Naive thymus-derived CD8-positive, alpha-beta T cell (primary cell): ENCODE data around the gene CLNK. TPM values are rescaled to one million over a fixed set of nuclear protein-coding genes. Genes with fewer than 3 reads are reported as not detected.

Source experiments
- ATAC-seq, 2 donors: fragments of 150-1000 bp; cut with Tn5 transposase in 1 of 2; sonication (Bioruptor Pico), chemical (Tn5 transposase) in 1 of 2; 1 replicate in 1 of 2; 2 replicates in 1 of 2; pipeline ENCODE4 v1.10.0; 2021; ENCODE audit warnings: mild to moderate bottlenecking in 2 of 2, moderate library complexity in 2 of 2
- POLR2A ChIA-PET: fragments of 350-600 bp; sonication (Branson Sonifier 250); formaldehyde crosslinking; loops from one replicate; lab custom pipeline; 2021; ENCODE audit warnings: antibody characterized with exemption; lab: Charles Lee
- DNase-seq, 10 donors: peaks; one replicate each; pipeline versions ENCODE4 v3.0.0 to v3.0.0-alpha.2; 2020 to 2022
- H3K27ac Mint-ChIP-seq, 10 donors: one replicate each; pipeline ENCODE4 v1.8.0; 2020 to 2022; ENCODE audit warnings: mild to moderate bottlenecking in 10 of 10, mixed read lengths in 10 of 10, moderate library complexity in 4 of 10, inconsistent platforms in 1 of 10
- H3K27me3 Mint-ChIP-seq, 5 donors: one replicate each; pipeline ENCODE4 v1.8.0; 2021 to 2022; ENCODE audit warnings: mixed read lengths in 5 of 5
- H3K36me3 Mint-ChIP-seq, 3 donors: one replicate each; pipeline ENCODE4 v1.8.0; 2020 to 2022; ENCODE audit warnings: mixed read lengths in 3 of 3, mild to moderate bottlenecking in 2 of 3, inconsistent platforms in 1 of 3
- H3K4me1 Mint-ChIP-seq, 4 donors: one replicate each; pipeline ENCODE4 v1.8.0; 2021 to 2022; ENCODE audit warnings: mixed read lengths in 4 of 4
- H3K4me3 Mint-ChIP-seq, 10 donors: one replicate each; pipeline ENCODE4 v1.8.0; 2020 to 2022; ENCODE audit warnings: mild to moderate bottlenecking in 10 of 10, mixed read lengths in 10 of 10, moderate library complexity in 6 of 10, inconsistent platforms in 1 of 10
- H3K9me3 Mint-ChIP-seq, 9 donors: one replicate each; pipeline ENCODE4 v1.8.0; 2020 to 2022; ENCODE audit warnings: mixed read lengths in 9 of 9, mild to moderate bottlenecking in 3 of 9, inconsistent platforms in 1 of 9, moderate library complexity in 1 of 9
- polyA plus RNA-seq, 3 donors: library from polyadenylated mRNA; unstranded; fragments of 300-500 nt; fragmentation: Illumina TruSeq; gene quantifications; one replicate each; pipeline ENCODE4 v1.2.3, GENCODE V29; 2021
- total RNA-seq, 8 experiments: library from RNA in 2 of 8; stranded (reverse) in 2 of 8; gene quantifications; one replicate each; pipeline ENCODE4 v1.2.3 and lab custom pipeline; 2021 to 2026

CLNK gene
- total and polyA plus RNA-seq, 5 experiments from 2014 or later, result not detected

- Mint-ChIP-seq H3K27ac (peak overlapping the region; percentile 69 to 96 (median 90)), H3K27me3 (no peaks in the 10 kb centered on the region), H3K4me1 (peaks cover 8 to 39% (median 31%) of the 10 kb centered on the region in 4 donors), H3K4me3 (peak overlapping the region in 9 of 10 donors; percentile 0 to 64 (median 49)), H3K9me3 (peaks cover 0 to 4% (median 0%) of the 10 kb centered on the region in 9 donors), H3K36me3 (peaks cover 0 to 4% (median 0%) of the 10 kb centered on the region in 3 donors)
- DNase-seq (peak in 3 of 10 donors; percentile 18 to 42 (median 33)), ATAC-seq (peak in 1 of 2 donors; percentile 61)
- POLR2A ChIA-PET, result interaction anchor here (0.9 to 1.1 kb wide), 2 partner anchors 30 to 215 kb away, joined by 3 read pairs; partner anchors contain the start of gene ZNF518B
Observed at GRCh38 chr4:10671799-10672198, 12.8 kb downstream of the CLNK start.

DNA sequence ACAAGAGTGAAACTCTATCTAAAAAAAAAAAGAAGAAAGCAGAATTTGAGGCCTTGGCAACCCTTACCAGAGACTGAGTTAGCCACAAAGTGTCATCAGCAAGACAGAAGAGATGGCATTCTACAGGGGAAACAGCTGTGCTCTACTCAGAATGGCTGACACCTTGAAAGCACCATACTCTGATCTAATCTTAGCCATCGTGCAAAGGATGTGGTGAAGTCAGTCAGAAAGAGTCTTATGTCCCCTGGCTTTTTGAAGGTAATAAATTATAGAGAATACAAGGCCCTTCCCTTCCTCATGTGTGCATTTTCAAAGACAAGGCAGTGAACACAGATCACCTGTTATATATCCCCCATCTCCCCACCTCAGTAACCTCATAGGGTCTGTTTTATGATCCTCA is 13.2 kb downstream of the CLNK start:
- Mint-ChIP-seq H3K36me3 (peaks cover 0 to 4% (median 0%) of the 10 kb centered on the region in 3 donors), H3K9me3 (peaks cover 0 to 3% (median 0%) of the 10 kb centered on the region in 9 donors), H3K4me3 (peak overlapping the region in 9 of 10 donors; percentile 0 to 64 (median 49)), H3K27ac (peak overlapping the region; percentile 69 to 96 (median 90)), H3K27me3 (no peaks in the 10 kb centered on the region), H3K4me1 (peaks cover 8 to 37% (median 29%) of the 10 kb centered on the region in 4 donors)
- POLR2A ChIA-PET, result interaction anchor here (0.9 to 1.1 kb wide), 2 partner anchors 30 to 214 kb away, joined by 3 read pairs; partner anchors contain the start of gene ZNF518B
- peak; percentile 96 to 97 for ATAC-seq
- peak in 9 of 10 donors; percentile 12 to 88 (median 63) for DNase-seq

DNA sequence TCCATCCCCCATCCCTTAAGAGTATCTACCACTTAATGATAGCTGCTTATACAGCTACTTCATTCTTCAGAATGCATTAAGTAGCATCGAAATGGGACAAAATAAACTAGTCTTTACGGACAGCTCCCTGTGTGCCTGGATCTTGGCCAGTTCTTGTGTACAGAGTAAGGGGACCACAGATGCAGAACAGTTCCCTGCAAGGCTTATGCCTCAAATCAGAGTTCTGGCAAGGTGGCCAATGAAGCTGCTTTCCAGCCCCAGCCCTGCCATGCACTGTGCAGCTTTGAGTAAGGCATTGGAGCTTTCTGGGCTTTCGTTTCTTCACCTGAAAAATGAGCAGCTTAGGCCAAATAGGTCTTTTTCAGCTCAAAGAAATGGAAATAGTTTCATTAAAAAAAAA is 14.2 kb downstream of the CLNK start:
- POLR2A ChIA-PET, result no interaction called here
- H3K36me3 Mint-ChIP-seq, result no peaks in the 10 kb centered on the region
- H3K4me3 Mint-ChIP-seq, result no peak overlapping the region
- H3K9me3 Mint-ChIP-seq, result no peaks in the 10 kb centered on the region
- H3K4me1 Mint-ChIP-seq, result peaks cover 8 to 37% (median 29%) of the 10 kb centered on the region in 4 donors
- H3K27me3 Mint-ChIP-seq, result no peaks in the 10 kb centered on the region
- no peak for DNase-seq
- no peak for ATAC-seq
- H3K27ac Mint-ChIP-seq, result peak overlapping the region in 4 of 10 donors; percentile 62 to 94 (median 68)

DNA sequence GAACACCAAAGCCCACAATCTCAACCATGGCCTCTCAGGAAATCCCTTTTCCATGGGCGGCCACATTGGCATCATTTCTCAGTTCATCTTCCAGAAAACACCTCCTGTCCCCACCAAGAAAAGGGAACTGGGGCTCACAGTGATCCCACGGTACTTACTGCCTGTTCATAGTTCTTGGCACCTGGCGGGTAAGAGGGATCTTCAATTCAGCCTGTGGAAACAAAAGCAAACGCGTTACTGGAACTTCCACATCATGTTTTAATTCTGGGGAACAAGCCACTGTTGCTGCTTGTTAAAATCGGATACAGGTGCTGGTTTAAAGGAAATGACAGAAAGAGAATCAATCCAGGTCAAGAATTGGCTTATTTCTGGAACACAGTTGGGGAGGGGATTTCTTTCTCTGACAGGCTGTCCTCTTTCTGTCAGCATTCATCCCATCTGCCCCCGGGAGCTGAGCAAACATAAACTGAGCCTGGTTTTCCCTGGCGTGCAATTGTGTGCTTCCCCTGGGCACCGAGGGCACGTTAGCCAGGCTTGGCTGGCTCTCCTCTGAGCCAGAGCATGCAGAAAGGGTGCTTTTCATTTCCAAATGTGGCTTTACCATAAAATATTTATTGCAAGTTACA is 16.8 kb downstream of the CLNK start:
- no peaks in the 10 kb centered on the region for H3K27me3 Mint-ChIP-seq
- no peak for DNase-seq

GRCh38 chr4:10666616-10667015 is 18.0 kb downstream of the CLNK start:
- Mint-ChIP-seq H3K27ac (no peak overlapping the region), H3K36me3 (peaks cover 0 to 3% (median 0%) of the 10 kb centered on the region in 3 donors)
- POLR2A ChIA-PET, result no interaction called here

More for the DNA sequence above, 16.8 kb downstream of the CLNK start:
- Mint-ChIP-seq H3K9me3 (no peaks in the 10 kb centered on the region), H3K36me3 (peaks cover 0 to 3% (median 0%) of the 10 kb centered on the region in 3 donors), H3K27ac (no peak overlapping the region), H3K4me1 (peaks cover 13 to 30% (median 24%) of the 10 kb centered on the region in 4 donors), H3K4me3 (no peak overlapping the region)
- no peak for ATAC-seq
- POLR2A ChIA-PET, result no interaction called here

GRCh38 chr4:10664408-10664807 is 20.2 kb downstream of the CLNK start:
- ATAC-seq, result no peak
- H3K27ac Mint-ChIP-seq, result peak overlapping the region in 3 of 10 donors; percentile 21 to 67 (median 28)
- peaks cover 0 to 3% (median 0%) of the 10 kb centered on the region in 3 donors for H3K36me3 Mint-ChIP-seq
- no peak for DNase-seq
- no peaks in the 10 kb centered on the region for H3K27me3 Mint-ChIP-seq
- no peak overlapping the region for H3K4me3 Mint-ChIP-seq
- POLR2A ChIA-PET, result no interaction called here
- peaks cover 5 to 6% (median 6%) of the 10 kb centered on the region in 4 donors for H3K4me1 Mint-ChIP-seq
- H3K9me3 Mint-ChIP-seq, result no peaks in the 10 kb centered on the region

More at GRCh38 chr4:10666616-10667015, 18.0 kb downstream of the CLNK start:
- Mint-ChIP-seq H3K9me3 (no peaks in the 10 kb centered on the region), H3K27me3 (no peaks in the 10 kb centered on the region), H3K4me1 (peaks cover 8 to 18% (median 13%) of the 10 kb centered on the region in 4 donors), H3K4me3 (no peak overlapping the region)
- ATAC-seq (no peak), DNase-seq (no peak)

GRCh38 chr4:10662937-10663336 is 21.6 kb downstream of the CLNK start:
- DNase-seq (no peak), ATAC-seq (no peak)
- H3K27me3 Mint-ChIP-seq, result no peaks in the 10 kb centered on the region
- peaks cover 0 to 3% (median 0%) of the 10 kb centered on the region in 3 donors for H3K36me3 Mint-ChIP-seq
- POLR2A ChIA-PET, result no interaction called here
- H3K4me1 Mint-ChIP-seq, result peaks cover 5 to 9% (median 7%) of the 10 kb centered on the region in 4 donors
- no peak overlapping the region for H3K27ac Mint-ChIP-seq
- no peaks in the 10 kb centered on the region for H3K9me3 Mint-ChIP-seq
- no peak overlapping the region for H3K4me3 Mint-ChIP-seq

DNA sequence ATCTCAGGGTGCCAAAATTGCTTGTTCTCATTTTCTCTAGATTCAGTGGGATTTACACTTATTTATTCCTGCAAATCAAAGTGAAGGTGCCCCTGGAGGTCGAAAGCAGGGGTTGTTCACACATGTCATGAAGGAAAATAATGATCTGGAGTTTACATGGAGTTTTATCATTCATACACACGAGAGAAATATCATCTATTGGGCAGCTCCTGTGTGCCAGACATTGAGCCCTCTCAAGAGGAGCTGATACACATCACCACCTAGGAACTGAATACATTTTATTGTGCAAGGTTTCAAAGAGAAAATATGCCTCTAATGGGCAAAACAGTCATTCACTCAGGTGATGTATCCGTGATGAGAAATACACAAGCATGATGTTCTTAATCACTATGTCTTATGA is 23.5 kb downstream of the CLNK start:
- Mint-ChIP-seq H3K27ac (no peak overlapping the region), H3K9me3 (no peaks in the 10 kb centered on the region), H3K4me3 (no peak overlapping the region), H3K36me3 (peaks cover 0 to 3% (median 0%) of the 10 kb centered on the region in 3 donors), H3K4me1 (peaks cover 5 to 18% (median 10%) of the 10 kb centered on the region in 4 donors), H3K27me3 (no peaks in the 10 kb centered on the region)
- no peak for DNase-seq
- no peak for ATAC-seq
- POLR2A ChIA-PET, result no interaction called here

DNA sequence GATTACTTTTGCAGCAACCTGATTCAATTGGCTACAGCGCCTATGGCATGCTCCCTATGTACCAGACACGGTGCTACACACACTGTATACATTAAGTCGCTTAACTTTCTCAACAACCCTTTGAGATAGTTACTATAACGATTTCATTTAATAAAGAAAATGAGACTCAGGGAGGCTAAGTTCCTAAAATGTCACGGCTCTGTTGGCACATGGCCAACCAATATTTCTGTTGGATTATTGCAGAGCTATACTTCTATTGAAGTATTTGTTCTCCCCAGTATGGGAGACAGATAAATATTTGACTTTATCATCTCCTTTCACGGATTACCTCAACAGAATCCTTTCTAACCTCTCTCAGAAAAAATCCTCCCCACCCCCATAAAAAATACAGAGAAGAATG is 25.3 kb downstream of the CLNK start:
- Mint-ChIP-seq H3K9me3 (peaks cover 0 to 4% (median 0%) of the 10 kb centered on the region in 9 donors), H3K36me3 (peaks cover 0 to 3% (median 0%) of the 10 kb centered on the region in 3 donors), H3K4me1 (peaks cover 1 to 17% (median 5%) of the 10 kb centered on the region in 4 donors), H3K27me3 (no peaks in the 10 kb centered on the region), H3K27ac (no peak overlapping the region), H3K4me3 (no peak overlapping the region)
- POLR2A ChIA-PET, result no interaction called here
- ATAC-seq (no peak), DNase-seq (no peak)

GRCh38 chr4:10656988-10657387 is 27.6 kb downstream of the CLNK start:
- Mint-ChIP-seq H3K4me3 (peak overlapping the region in 1 of 10 donors; percentile 10), H3K36me3 (no peaks in the 10 kb centered on the region), H3K27me3 (no peaks in the 10 kb centered on the region), H3K27ac (peak overlapping the region in 2 of 10 donors; percentile 19 to 27), H3K4me1 (peaks cover 1 to 16% (median 4%) of the 10 kb centered on the region in 4 donors), H3K9me3 (peaks cover 0 to 4% (median 0%) of the 10 kb centered on the region in 9 donors)
- POLR2A ChIA-PET, result no interaction called here
- DNase-seq (no peak), ATAC-seq (no peak)

DNA sequence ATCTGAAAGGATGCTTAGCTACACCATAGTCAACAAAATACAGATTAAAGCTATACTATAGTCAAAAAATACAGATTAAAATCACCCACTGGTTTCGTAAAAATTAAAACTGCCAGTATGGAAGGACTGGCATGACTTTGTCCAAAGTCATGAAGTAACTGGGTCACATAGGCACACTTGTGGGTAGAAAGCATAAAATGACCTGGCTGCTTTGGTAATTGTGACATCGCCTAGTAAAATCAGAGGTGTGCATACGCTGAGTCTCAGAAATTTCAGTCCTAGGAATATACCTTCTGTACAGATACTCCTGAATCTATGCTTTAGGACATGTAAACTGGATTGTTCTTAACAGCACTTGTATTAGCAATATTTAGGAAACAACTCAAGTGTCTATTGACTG is 28.1 kb downstream of the CLNK start:
- H3K9me3 Mint-ChIP-seq, result peaks cover 0 to 4% (median 0%) of the 10 kb centered on the region in 9 donors
- no peak overlapping the region for H3K27ac Mint-ChIP-seq
- peaks cover 1 to 16% (median 4%) of the 10 kb centered on the region in 4 donors for H3K4me1 Mint-ChIP-seq
- no peak for ATAC-seq
- no peak overlapping the region for H3K4me3 Mint-ChIP-seq
- H3K27me3 Mint-ChIP-seq, result no peaks in the 10 kb centered on the region
- DNase-seq, result no peak
- no peaks in the 10 kb centered on the region for H3K36me3 Mint-ChIP-seq
- POLR2A ChIA-PET, result no interaction called here

GRCh38 chr4:10655968-10656367 is 28.6 kb downstream of the CLNK start:
- H3K27me3 Mint-ChIP-seq, result no peaks in the 10 kb centered on the region
- peaks cover 0 to 4% (median 0%) of the 10 kb centered on the region in 9 donors for H3K9me3 Mint-ChIP-seq

GRCh38 chr4:10648479-10648878 is 36.1 kb downstream of the CLNK start:
- H3K27me3 Mint-ChIP-seq, result peaks cover 0 to 5% (median 0%) of the 10 kb centered on the region in 5 donors
- POLR2A ChIA-PET, result no interaction called here
- no peaks in the 10 kb centered on the region for H3K9me3 Mint-ChIP-seq
- ATAC-seq (no peak), DNase-seq (no peak)
- no peaks in the 10 kb centered on the region for H3K36me3 Mint-ChIP-seq
- H3K4me1 Mint-ChIP-seq, result no peaks in the 10 kb centered on the region
- no peak overlapping the region for H3K4me3 Mint-ChIP-seq
- no peak overlapping the region for H3K27ac Mint-ChIP-seq

More at GRCh38 chr4:10655968-10656367, 28.6 kb downstream of the CLNK start:
- no peak for DNase-seq
- POLR2A ChIA-PET, result interaction anchor here (0.7 kb wide), 1 partner anchor 28 kb away, joined by 3 read pairs; no protein-coding TSS in a partner anchor
- no peaks in the 10 kb centered on the region for H3K36me3 Mint-ChIP-seq
- no peak overlapping the region for H3K27ac Mint-ChIP-seq
- no peak for ATAC-seq
- H3K4me3 Mint-ChIP-seq, result peak overlapping the region in 1 of 10 donors; percentile 27
- H3K4me1 Mint-ChIP-seq, result peaks cover 1 to 16% (median 4%) of the 10 kb centered on the region in 4 donors
